ENCODE measurements around the gene GAST.
"Not testable (repeated sequence)": the region's sequence is repeated elsewhere in the genome, so short reads cannot be mapped to it uniquely, and the experiment has no call there.

GAST gene

GRCh38 chr17:41684035-41684434, 28.1 kb upstream of the GAST start:
- no peak for DNase-seq

GRCh38 chr17:41685753-41686152, 26.4 kb upstream of the GAST start:
- DNase-seq = not testable (repeated sequence)

- DNase-seq = no peak
Measured at GRCh38 chr17:41686281-41686680, 25.9 kb upstream of the GAST start.

- DNase-seq = peak; percentile 71
Measured at GRCh38 chr17:41687828-41688640, 24.1 kb upstream of the GAST start.

- peak; percentile 100 for DNase-seq
Measured at GRCh38 chr17:41688641-41689496, 23.3 kb upstream of the GAST start, which contains the start of gene EIF1. Gene EIF1, plus strand, starts transcription at chr17:41688885. Its CDS starts 154 bp downstream, at chr17:41689039.

GRCh38 chr17:41689497-41690299, 22.4 kb upstream of the GAST start:
- peak; percentile 68 for DNase-seq

GRCh38 chr17:41690497-41690896, 21.6 kb upstream of the GAST start:
- no peak for DNase-seq

- DNase-seq = no peak
Measured at GRCh38 chr17:41691031-41691777, 20.9 kb upstream of the GAST start.

GRCh38 chr17:41692722-41693521, 19.2 kb upstream of the GAST start:
- peak; percentile 32 for DNase-seq

GRCh38 chr17:41695134-41695661, 16.9 kb upstream of the GAST start:
- DNase-seq = no peak

- peak; percentile 79 for DNase-seq
Measured at GRCh38 chr17:41695954-41696757, 16.0 kb upstream of the GAST start.

GRCh38 chr17:41697122-41697962, 14.8 kb upstream of the GAST start:
- DNase-seq = peak; percentile 31

GRCh38 chr17:41700843-41701242, 11.3 kb upstream of the GAST start:
- DNase-seq = not testable (repeated sequence)

GRCh38 chr17:41702712-41703111, 9.4 kb upstream of the GAST start:
- no peak for DNase-seq

- DNase-seq = peak; percentile 59
Measured at GRCh38 chr17:41705271-41705991, 6.7 kb upstream of the GAST start.

- DNase-seq = no peak
Measured at GRCh38 chr17:41707803-41708669, 4.1 kb upstream of the GAST start.

- peak; percentile 44 for DNase-seq
Measured at GRCh38 chr17:41710472-41711090, 1.6 kb upstream of the GAST start.

Measured in EL (cell line).